Activated CD4-positive, alpha-beta T cell treated with anti-CD3 and anti-CD28 coated beads, Interleukin-2, amount 50 U/mL, for 24 hours (primary cell): ENCODE results near the gene PIEZO2.
"Not testable (repeated sequence)": the region's sequence is repeated elsewhere in the genome, so short reads cannot be mapped to it uniquely, and the experiment has no call there.

ENCODE experiments used
- DNase-seq, 2 donors: peaks; one replicate each; pipeline ENCODE4 v3.0.0-alpha.2; 2020; ENCODE audit warnings: low read depth in 1 of 2, low spot score in 1 of 2

Gene PIEZO2

DNA sequence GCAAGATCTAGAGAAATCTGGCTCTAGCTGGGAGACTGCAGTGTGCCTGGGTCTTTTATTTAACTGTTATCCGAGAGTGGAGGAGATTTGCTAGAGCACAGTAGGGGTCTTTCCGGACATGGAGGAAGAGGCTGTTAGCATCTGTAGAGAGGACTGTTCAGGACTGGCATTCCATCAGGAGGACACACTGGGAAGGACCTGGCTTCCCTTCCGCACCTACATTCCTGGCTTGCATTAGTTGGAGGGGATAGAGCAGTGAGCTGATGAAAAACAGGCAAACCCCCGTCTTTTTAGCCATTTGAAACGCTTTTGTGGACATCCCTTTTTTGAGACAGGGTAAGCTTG lies 874 bp upstream of the PIEZO2 start:
- DNase-seq, result no peak

DNA sequence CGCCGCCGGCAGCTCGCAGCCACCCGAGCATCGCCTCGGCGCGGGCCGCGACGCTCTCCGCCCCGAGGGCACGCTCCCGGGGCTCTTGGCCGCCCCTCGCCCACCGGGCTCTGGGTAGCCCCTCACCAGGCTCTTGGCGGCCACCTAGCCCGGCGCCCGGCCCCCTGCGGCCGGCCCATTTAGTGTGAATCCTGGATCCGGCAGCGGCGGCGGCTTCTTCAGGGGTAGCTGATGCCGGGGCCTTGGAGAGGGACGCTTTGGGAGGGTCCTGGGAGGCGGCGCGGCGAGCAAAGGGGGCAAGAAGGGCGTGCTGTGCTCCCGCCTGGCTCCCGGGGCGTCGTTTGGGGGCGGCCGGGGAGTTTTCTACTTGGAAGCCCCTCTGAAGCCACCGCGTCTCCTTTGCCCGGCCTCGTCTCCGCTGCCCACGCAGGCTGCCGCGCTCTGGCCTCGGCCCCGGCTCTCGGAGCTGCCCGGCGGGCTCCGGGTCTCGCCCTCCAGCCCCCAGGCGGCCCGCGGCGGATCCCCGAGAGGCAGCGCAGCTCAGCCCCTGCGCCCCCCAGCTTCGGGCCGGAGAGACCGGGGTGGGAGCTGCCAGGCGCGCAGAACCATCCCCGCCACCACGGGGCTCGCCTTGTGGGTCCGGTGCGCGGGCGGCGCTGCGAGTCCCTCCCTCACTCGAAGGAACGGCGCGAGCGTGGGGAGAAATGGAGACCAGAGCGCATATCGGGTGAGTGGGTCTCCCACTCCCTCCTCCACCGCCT lies 509 bp downstream of the PIEZO2 start:
- DNase-seq, result no peak

DNA sequence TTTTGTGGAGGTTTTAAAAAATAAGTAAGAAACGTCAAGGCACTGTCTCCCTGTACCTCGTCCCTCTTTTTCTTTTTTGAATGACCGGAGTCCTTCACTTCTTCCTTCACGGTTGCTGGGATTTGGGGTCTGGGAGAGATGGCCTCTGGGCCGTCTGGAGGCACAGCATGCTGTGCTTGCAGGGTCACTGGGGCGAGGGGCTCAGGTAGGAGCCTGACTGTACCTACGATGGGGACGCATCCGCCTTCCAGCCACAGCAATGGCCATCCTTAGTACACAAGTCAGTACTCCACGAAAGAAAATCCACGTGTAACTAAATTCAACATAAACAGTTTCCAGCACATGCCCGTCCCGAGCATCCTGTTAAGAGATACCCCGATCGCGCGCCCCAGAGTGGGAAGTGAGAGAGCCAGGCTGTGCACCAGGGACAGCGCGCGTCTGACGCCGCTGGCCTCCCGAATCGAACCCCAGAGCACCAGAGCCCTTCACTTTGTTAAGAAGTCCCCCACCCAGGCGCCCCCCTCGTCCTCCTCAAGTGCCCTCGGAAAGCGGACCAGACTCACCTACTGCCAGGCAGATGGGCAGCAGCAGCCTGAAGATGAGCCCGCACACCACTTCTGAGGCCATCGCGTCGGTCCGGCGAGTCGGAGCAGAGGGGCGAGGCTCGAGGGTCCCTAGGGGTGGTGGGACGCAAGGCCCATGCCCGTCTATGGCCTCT lies 1.2 kb downstream of the PIEZO2 start:
- DNase-seq, result no peak

DNA sequence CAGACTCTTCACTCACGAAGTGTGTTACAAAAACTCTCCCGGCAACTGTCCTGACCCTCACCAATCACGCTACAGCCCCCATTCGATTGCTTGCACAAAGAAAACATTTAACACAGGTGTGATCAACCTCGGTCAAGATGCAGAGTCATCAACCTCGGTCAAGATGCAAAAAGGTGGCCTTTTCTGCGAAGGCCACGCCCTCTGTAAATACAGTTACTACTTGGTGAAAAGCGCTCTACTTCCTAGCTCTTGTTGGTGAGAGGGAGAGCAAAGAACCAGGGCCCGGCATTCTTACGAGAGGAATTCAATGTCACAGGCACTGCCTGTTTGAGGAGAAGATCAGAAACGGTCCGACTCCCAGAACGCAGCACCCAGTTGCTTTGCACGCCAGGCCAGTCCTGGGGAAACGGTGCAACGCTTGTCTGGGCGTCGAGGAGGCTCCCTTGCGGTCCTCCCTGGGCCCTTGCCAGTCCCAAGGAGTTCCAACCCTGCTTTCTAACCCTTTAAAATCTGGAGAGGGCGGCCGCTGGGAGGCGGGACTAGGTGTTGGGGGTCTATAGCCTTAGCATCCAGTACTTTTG lies 1.9 kb downstream of the PIEZO2 start:
- DNase-seq, result no peak

GRCh38 chr18:11146947-11147345 lies 2.4 kb downstream of the PIEZO2 start:
- no peak for DNase-seq

- no peak for DNase-seq
Measured at GRCh38 chr18:11146238-11146946, 3.0 kb downstream of the PIEZO2 start.

DNA sequence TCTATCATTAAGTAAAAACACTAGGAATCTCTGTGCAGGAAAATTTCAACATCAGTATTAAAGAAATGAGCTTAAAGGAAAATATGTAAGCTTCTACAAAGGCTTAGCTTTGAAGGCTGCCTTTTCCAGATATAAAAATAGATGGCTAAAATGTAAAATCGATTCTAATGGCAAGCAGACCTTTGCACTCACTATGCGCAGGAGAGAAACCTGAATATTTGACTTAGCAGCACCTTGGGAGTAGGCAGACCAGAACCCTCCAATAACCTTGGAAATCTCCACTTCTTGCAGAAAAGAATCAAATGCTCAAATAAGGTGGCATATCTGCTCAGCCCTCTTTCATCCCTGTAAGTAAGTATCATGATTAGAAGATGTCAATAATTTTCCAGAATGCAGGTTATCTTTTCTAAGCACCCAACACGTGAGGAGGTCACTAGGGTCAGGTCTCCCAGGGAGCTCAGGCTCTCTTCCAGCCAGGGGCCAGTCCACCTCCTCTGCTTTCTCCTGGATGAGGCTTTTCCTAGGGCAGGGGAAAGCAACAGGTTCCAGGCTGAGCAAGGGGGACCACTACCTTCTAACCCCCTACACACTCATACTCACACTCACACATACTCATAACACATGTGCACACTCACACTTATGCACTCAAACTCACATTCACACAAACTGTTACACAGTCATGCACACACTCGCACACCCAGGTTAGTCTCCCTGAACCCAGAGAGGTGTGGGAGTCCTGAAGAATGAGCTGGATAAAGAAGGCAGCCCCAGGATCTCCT lies 3.8 kb downstream of the PIEZO2 start:
- DNase-seq, result no peak

GRCh38 chr18:11137400-11137799 lies 12.0 kb downstream of the PIEZO2 start:
- DNase-seq, result no peak

DNA sequence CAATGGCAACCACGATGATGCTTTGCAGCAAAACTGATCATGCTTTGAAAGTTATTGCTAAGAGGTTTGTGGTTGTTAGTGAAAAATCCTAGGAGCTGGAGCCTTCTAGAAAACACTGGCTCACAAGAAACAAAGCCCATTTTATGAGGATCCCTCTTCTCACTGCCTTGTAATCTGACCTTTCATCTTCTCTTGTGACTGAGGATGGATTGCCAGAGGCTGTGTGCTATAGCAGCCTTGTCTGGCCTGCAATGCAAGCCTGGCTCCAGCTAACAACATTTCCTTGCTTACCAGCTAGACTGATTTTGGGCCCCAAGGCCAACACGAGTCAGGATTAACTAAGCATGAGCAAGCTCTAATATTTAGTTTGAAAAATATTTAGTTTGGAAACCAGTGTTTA lies 13.1 kb downstream of the PIEZO2 start:
- no peak for DNase-seq

- no peak for DNase-seq
Measured at GRCh38 chr18:11134940-11135339, 14.4 kb downstream of the PIEZO2 start.

DNA sequence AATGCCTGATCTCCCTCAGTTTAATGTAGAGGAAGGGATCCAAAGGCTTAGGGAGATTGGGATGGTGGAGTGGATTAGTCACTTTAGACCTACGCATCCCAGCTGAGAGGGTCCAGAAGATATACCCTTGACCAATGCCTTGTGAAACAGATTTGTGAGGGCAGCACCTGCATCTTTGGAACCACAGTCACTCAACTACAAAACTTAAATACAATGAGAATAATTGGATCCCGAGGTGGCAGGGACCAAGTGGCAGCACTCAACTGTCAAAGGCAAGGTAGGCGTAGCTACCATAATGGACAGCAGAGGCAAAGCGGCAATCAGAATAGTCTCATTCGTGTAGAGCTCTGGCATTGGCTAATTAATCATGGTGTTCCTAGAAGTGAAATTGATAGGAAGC lies 20.3 kb downstream of the PIEZO2 start:
- DNase-seq, result not testable (repeated sequence)

- no peak for DNase-seq
Measured at GRCh38 chr18:11125492-11126315, 23.7 kb downstream of the PIEZO2 start.

DNA sequence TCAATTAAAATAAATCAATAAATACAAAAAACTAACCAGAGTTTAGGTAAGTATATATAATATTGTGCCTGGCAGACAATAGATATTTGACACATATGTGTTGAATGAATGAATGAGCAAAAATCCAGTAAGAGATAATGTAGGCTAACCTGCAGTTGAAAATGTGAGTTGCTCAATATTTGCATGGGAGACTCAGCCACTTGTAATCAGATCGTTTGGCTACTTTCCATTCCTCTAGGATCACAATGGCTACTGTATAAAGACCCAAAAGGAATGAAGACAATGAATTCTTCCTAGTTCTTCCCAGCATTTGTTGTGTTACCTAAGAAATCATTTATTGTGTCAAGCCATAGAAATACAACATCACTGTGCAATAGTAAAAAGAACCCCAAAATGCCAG lies 25.3 kb downstream of the PIEZO2 start:
- DNase-seq, result no peak

- no peak for DNase-seq
Measured at GRCh38 chr18:11121443-11121849, 27.9 kb downstream of the PIEZO2 start.

- no peak for DNase-seq
Measured at GRCh38 chr18:11119959-11120587, 29.3 kb downstream of the PIEZO2 start.

DNA sequence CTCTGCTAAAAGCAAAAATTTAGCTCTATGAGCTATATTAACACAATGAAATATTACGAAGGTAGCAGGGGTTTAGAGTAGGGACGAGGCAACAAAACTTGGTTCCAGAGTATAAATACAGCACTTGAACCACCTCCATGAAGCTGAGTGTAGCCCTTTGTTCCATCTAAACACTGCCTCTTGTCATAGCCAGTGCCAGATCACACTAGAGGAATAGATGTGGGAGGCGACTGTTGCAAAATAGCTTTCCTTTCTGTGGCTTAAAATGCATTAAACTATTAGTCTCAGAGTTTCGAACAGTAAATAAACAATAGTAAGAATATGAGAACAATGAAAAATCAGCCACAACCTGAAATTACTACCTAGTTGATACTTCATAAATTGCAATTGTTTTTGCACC lies 29.8 kb downstream of the PIEZO2 start:
- no peak for DNase-seq

DNA sequence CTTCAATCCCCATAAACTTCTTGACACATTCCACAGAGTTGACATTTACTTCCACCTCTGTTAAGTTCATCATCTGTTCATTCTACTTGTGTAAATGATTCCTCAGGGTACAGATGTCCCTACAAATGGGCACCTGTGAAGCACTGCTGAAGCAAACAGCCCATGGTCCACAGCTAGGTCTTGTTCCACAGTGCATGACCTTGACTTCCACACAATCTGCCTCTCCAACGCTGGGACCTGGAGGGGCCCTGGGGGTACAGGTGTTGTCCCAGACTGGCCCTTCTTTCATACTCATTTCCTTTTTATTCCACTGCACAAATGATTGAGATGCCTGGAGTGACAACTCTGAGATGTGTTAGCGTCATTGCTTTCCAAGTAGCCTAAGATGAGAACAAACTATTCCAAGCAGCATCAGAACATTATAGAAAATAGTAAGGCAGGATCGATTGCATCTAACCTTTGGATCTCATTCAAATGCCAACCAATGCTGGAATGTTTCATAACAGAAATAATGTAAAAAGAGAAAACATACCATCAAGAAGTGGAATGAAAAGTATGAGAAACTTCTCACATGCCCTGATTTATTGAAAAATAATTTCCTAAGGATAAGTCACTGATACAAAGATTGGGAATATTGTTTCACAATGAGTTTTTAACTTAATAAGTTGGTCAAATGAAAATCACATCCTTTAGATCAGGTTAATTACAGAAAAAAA lies 31.2 kb downstream of the PIEZO2 start:
- no peak for DNase-seq

DNA sequence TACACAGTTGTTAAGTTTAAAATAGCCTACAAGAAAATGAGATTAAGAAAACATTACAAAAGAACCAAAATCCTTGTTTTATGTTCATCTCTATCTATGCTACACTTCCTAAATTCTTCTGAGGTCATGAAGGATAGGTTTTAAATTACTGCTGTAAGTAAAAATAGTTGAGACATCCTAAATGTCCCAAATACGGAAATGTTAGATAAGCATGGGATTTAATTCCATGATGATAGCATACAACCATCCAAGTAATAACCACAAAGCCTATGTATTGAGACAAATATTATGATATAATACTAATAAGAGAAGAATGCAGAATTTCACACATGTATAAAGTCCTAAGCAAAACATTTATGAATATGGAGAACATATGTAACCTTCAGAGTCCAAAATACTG lies 34.1 kb downstream of the PIEZO2 start:
- DNase-seq, result no peak

DNA sequence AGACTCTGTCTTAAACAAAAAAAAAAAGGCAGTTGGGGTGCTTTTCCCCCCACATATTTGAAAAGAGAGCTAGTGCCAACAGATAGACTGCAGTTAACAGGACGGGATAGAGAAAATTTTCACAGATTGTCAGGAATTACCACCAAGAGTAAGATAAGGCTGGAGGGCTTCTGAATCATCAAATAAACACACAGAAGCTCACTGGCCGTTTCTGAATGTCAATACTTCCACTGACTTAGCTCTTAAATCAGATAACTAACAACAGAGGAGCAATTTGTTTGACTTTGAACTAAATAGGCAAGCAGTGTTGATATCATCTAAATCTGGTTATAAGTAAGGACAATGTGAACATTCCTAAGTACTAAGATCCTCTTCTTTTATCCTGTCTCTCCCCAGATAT lies 34.7 kb downstream of the PIEZO2 start:
- DNase-seq, result no peak
